ENCODE results near the gene ATP8A2. TPM values are rescaled to one million over a fixed set of nuclear protein-coding genes. Genes with fewer than 3 reads are reported as not detected.

ATP8A2 gene
- total RNA-seq, 1 donor from 2014 or later, result not detected

GRCh38 chr13:25394402-25395060 is 22.8 kb downstream of the ATP8A2 start:
- FAIRE-seq (no peak), DNase-seq (ENCODE audit: low read depth) (no peak)
- Histone ChIP-seq H3K36me3 (ENCODE audit: control insufficient read depth, insufficient read depth, low read length) (no peaks in the 10 kb centered on the region), H3K4me3 (ENCODE audit: low read depth, low read length) (no peak overlapping the region), H3K27me3 (ENCODE audit: control insufficient read depth, insufficient read depth, low read length) (no peaks in the 10 kb centered on the region)
- TF ChIP-seq CTCF (IDR thresholded peaks at IDR 0.05; ENCODE audit: insufficient read depth, low read length, severe bottlenecking), result no peak

GRCh38 chr13:25397763-25398162 is 26.0 kb downstream of the ATP8A2 start:
- no peak for FAIRE-seq
- no peak overlapping the region for H3K4me3 ChIP-seq (ENCODE audit: low read depth, low read length)
- no peak for TF ChIP-seq CTCF (IDR thresholded peaks at IDR 0.05; ENCODE audit: insufficient read depth, low read length, severe bottlenecking)
- no peaks in the 10 kb centered on the region for H3K36me3 ChIP-seq (ENCODE audit: control insufficient read depth, insufficient read depth, low read length)
- no peak for DNase-seq (ENCODE audit: low read depth)
- H3K27me3 ChIP-seq (ENCODE audit: control insufficient read depth, insufficient read depth, low read length), result no peaks in the 10 kb centered on the region

GRCh38 chr13:25400925-25401324 is 29.2 kb downstream of the ATP8A2 start:
- Histone ChIP-seq H3K36me3 (ENCODE audit: control insufficient read depth, insufficient read depth, low read length) (no peaks in the 10 kb centered on the region), H3K4me3 (ENCODE audit: low read depth, low read length) (no peak overlapping the region), H3K27me3 (ENCODE audit: control insufficient read depth, insufficient read depth, low read length) (no peaks in the 10 kb centered on the region)
- no peak for FAIRE-seq
- DNase-seq (ENCODE audit: low read depth), result no peak
- no peak for TF ChIP-seq CTCF (IDR thresholded peaks at IDR 0.05; ENCODE audit: insufficient read depth, low read length, severe bottlenecking)

GRCh38 chr13:25401958-25402357 is 30.2 kb downstream of the ATP8A2 start:
- no peak for TF ChIP-seq CTCF (IDR thresholded peaks at IDR 0.05; ENCODE audit: insufficient read depth, low read length, severe bottlenecking)
- Histone ChIP-seq H3K27me3 (ENCODE audit: control insufficient read depth, insufficient read depth, low read length) (no peaks in the 10 kb centered on the region), H3K36me3 (ENCODE audit: control insufficient read depth, insufficient read depth, low read length) (no peaks in the 10 kb centered on the region), H3K4me3 (ENCODE audit: low read depth, low read length) (no peak overlapping the region)
- no peak for FAIRE-seq
- no peak for DNase-seq (ENCODE audit: low read depth)

GRCh38 chr13:25406377-25406776 is 34.6 kb downstream of the ATP8A2 start:
- no peak for TF ChIP-seq CTCF (IDR thresholded peaks at IDR 0.05; ENCODE audit: insufficient read depth, low read length, severe bottlenecking)
- peak; percentile 18 for FAIRE-seq
- peak; percentile 7 for DNase-seq (ENCODE audit: low read depth)
- no peaks in the 10 kb centered on the region for H3K36me3 ChIP-seq (ENCODE audit: control insufficient read depth, insufficient read depth, low read length)
- no peaks in the 10 kb centered on the region for H3K27me3 ChIP-seq (ENCODE audit: control insufficient read depth, insufficient read depth, low read length)
- no peak overlapping the region for H3K4me3 ChIP-seq (ENCODE audit: low read depth, low read length)

GRCh38 chr13:25409938-25410337 is 38.2 kb downstream of the ATP8A2 start:
- no peak for DNase-seq (ENCODE audit: low read depth)
- H3K27me3 ChIP-seq (ENCODE audit: control insufficient read depth, insufficient read depth, low read length), result no peaks in the 10 kb centered on the region
- no peaks in the 10 kb centered on the region for H3K36me3 ChIP-seq (ENCODE audit: control insufficient read depth, insufficient read depth, low read length)
- no peak for FAIRE-seq
- H3K4me3 ChIP-seq (ENCODE audit: low read depth, low read length), result no peak overlapping the region
- TF ChIP-seq CTCF (IDR thresholded peaks at IDR 0.05; ENCODE audit: insufficient read depth, low read length, severe bottlenecking), result no peak
